Adrenal gland (tissue), 12 donors: ENCODE results near the gene KCNH8. TPM values are rescaled to one million over a fixed set of nuclear protein-coding genes. Genes with fewer than 3 reads are reported as not detected.

Experiments used
- DNase-seq, 7 donors: peaks; one replicate each; pipeline ENCODE4 v3.0.0-alpha.2; 2019 to 2020
- H3K27ac ChIP-seq, 5 donors: fragments of 200-600 bp; sonication (generic) in 4 of 5; 1 replicate in 3 of 5; 2 replicates in 2 of 5; pipeline versions ENCODE4 v1.5.1 to v1.8.0; 2016 to 2020; ENCODE audit warnings: mild to moderate bottlenecking in 1 of 5
- H3K27me3 ChIP-seq: fragments of 200-600 bp; 2 replicates; pipeline ENCODE4 v1.8.0; 2021
- H3K36me3 ChIP-seq, 2 donors: fragments of 200-600 bp; replicated peaks in 1 of 2; 1 replicate in 1 of 2; 2 replicates in 1 of 2; pipeline versions ENCODE4 v1.5.1 to v1.8.0; 2018 to 2022
- H3K4me1 ChIP-seq, 2 donors: fragments of 200-600 bp; replicated peaks in 1 of 2; 1 replicate in 1 of 2; 2 replicates in 1 of 2; pipeline versions ENCODE4 v1.5.1 to v1.8.0; 2018 to 2021
- H3K4me3 ChIP-seq, 4 donors: fragments of 200-600 bp; sonication (generic) in 3 of 4; one replicate each; pipeline ENCODE4 v1.5.1; 2016 to 2018
- H3K9me3 ChIP-seq, 3 donors: fragments of 200-600 bp; sonication (generic) in 1 of 3; replicated peaks in 1 of 3; 1 replicate in 2 of 3; 2 replicates in 1 of 3; pipeline versions ENCODE4 v1.5.1 to v1.8.0; 2016 to 2021
- CTCF ChIP-seq, 6 experiments: fragments of 450-650 bp in 4 of 6; fragments of 200-600 bp in 2 of 6; sonication (generic) in 1 of 6; IDR thresholded peaks; 1 replicate in 5 of 6; 2 replicates in 1 of 6; pipeline versions ENCODE4 v1.5.1 to v1.8.0; 2016 to 2021; ENCODE audit warnings: antibody characterized with exemption in 6 of 6, mild to moderate bottlenecking in 2 of 6, moderate library complexity in 1 of 6
- POLR2A ChIP-seq, 2 donors: fragments of 450-650 bp; IDR thresholded peaks; one replicate each; pipeline ENCODE4 v1.6.1; 2017; ENCODE audit warnings: antibody characterized with exemption in 2 of 2, mild to moderate bottlenecking in 2 of 2, moderate library complexity in 1 of 2
- WGBS, 4 donors: extraction: QIAGEN DNeasy Blood & Tissue Kit in 2 of 4; methylation state at CpG; one replicate each; pipeline versions ENCODE4 v1.1.5 to v1.1.7; 2013 to 2017; 5-methylcytosine and 5-hydroxymethylcytosine counted together
- intact Hi-C, 2 donors: fragments of 100-400 bp; cut with DNase I; formaldehyde crosslinking; loops; one replicate each; pipeline versions ENCODE4 v1.14.1 to v1.15.0; 2022 to 2023
- microRNA-seq, 3 donors: library from miRNA; unstranded; fragments of <30 nt; microRNA quantifications; one replicate each; pipeline ENCODE4, GENCODE V29; 2017 to 2020
- polyA plus RNA-seq, 3 donors: library from polyadenylated mRNA; stranded (reverse); fragments of 200-250 nt in 2 of 3; fragments of 350-450 nt in 1 of 3; fragmentation: Illumina TruSeq in 1 of 3; extraction: RNeasy Lipid Tissue Mini Kit (QIAGEN cat#74804) in 1 of 3; gene quantifications; one replicate each; pipeline ENCODE4 v1.2.3, GENCODE V29; 2013 to 2014
- small RNA-seq, 2 donors: library from RNA; depleted of rRNA; stranded (forward); fragments of <200 nt; gene quantifications; one replicate each; pipeline ENCODE3, GENCODE V24; 2016
- total RNA-seq, 9 donors: library from RNA; depleted of rRNA in 4 of 9; stranded (reverse); fragments of >200 nt in 4 of 9; fragments of 120-200 nt in 1 of 9; fragmentation: NEBNext Ultra II Directional in 1 of 9; extraction: Animal tissue kit (Norgen Biotek cat#: 25700) in 1 of 9; gene quantifications; one replicate each; pipeline versions ENCODE4 v1.1.0 to v1.2.4, GENCODE V29; 2013 to 2023
- donor health status: healthy with polysubstance abuse.
- donor health status: Bipolar disorder and iron deficiency.
- donor health status: DM: yes; HTN: yes; CAD: no.
- donor health status: DM: no; HTN: no; CAD: no.
- donor health status: DM: no; HTN: no; CAD: no.
- donor health status: DM: yes; HTN: yes; CAD: no.

The KCNH8 gene
- total and polyA plus RNA-seq, 12 donors = 0.27 to 7.6 (median 2.1) TPM

GRCh38 chr3:19576343-19576742, 428.0 kb downstream of the KCNH8 start:
- WGBS, 4 donors = 73 to 89% (median 82%) methylated on average over 3 of the region's 3 CpGs
- no peaks in the 10 kb centered on the region for H3K9me3 ChIP-seq
- TF ChIP-seq POLR2A (IDR thresholded peaks at IDR 0.05) = no peak
- TF ChIP-seq CTCF (IDR thresholded peaks at IDR 0.05) = no peak
- no peak overlapping the region for H3K4me3 ChIP-seq
- DNase-seq = no peak
- no peaks in the 10 kb centered on the region for H3K27me3 ChIP-seq
- H3K36me3 ChIP-seq = no peaks in the 10 kb centered on the region
- intact Hi-C loops = no loop called here
- no peak overlapping the region for H3K27ac ChIP-seq
- no peaks in the 10 kb centered on the region for H3K4me1 ChIP-seq

Small RNA genes lying within 50 kb of the gene (microRNA-seq; reads per million reads assigned to microRNA genes)
- 0 reads per million in 3 donors for gene MIR4791

Small RNA genes lying within 50 kb of the gene (small RNA-seq; reads per million reads assigned to genes)
- gene MIR4791 = 0 reads per million in 2 donors
